ENCODE data around the gene CHRM2.

CHRM2 gene

GRCh38 chr7:136923111-136923667, 54.7 kb downstream of the CHRM2 start:
- Histone ChIP-seq H3K27me3 (no peaks in the 10 kb centered on the region), H3K36me3 (no peaks in the 10 kb centered on the region), H3K9me3 (replicated peaks in 1 of 11) (no peaks in the 10 kb centered on the region), H3K4me2 (no peak overlapping the region), H3K9ac (no peak overlapping the region), H3K4me3 (no peak overlapping the region), H3K4me1 (no peaks in the 10 kb centered on the region), H4K20me1 (no peaks in the 10 kb centered on the region), H3K27ac (no peak overlapping the region)
- TF ChIP-seq Cebpa-rat (IDR thresholded peaks at IDR 0.05): no peak

GRCh38 chr7:136925044-136925443, 56.6 kb downstream of the CHRM2 start:
- Histone ChIP-seq H3K4me1 (no peaks in the 10 kb centered on the region), H3K4me3 (no peak overlapping the region), H3K27ac (no peak overlapping the region), H3K9ac (no peak overlapping the region), H4K20me1 (no peaks in the 10 kb centered on the region), H3K27me3 (no peaks in the 10 kb centered on the region), H3K36me3 (no peaks in the 10 kb centered on the region), H3K9me3 (replicated peaks in 1 of 11) (no peaks in the 10 kb centered on the region), H3K4me2 (no peak overlapping the region)
- TF ChIP-seq Cebpa-rat (IDR thresholded peaks at IDR 0.05): no peak

GRCh38 chr7:136925556-136925955, 57.1 kb downstream of the CHRM2 start:
- Histone ChIP-seq H4K20me1 (no peaks in the 10 kb centered on the region), H3K4me3 (no peak overlapping the region), H3K4me2 (no peak overlapping the region), H3K4me1 (no peaks in the 10 kb centered on the region), H3K9me3 (replicated peaks in 1 of 11) (no peaks in the 10 kb centered on the region), H3K27me3 (no peaks in the 10 kb centered on the region), H3K9ac (no peak overlapping the region), H3K27ac (no peak overlapping the region), H3K36me3 (no peaks in the 10 kb centered on the region)
- no peak for TF ChIP-seq Cebpa-rat (IDR thresholded peaks at IDR 0.05)

GRCh38 chr7:136931169-136931867, 62.9 kb downstream of the CHRM2 start:
- H3K4me2 ChIP-seq: no peak overlapping the region
- TF ChIP-seq Cebpa-rat (IDR thresholded peaks at IDR 0.05): no peak
- no peaks in the 10 kb centered on the region for H3K4me1 ChIP-seq
- no peak overlapping the region for H3K9ac ChIP-seq
- no peaks in the 10 kb centered on the region for H3K36me3 ChIP-seq
- no peaks in the 10 kb centered on the region for H3K9me3 ChIP-seq (replicated peaks in 1 of 11)
- H3K27me3 ChIP-seq: no peaks in the 10 kb centered on the region
- H3K4me3 ChIP-seq: no peak overlapping the region
- no peak overlapping the region for H3K27ac ChIP-seq
- H4K20me1 ChIP-seq: no peaks in the 10 kb centered on the region

GRCh38 chr7:136937436-136937835, 69.0 kb downstream of the CHRM2 start:
- no peaks in the 10 kb centered on the region for H3K4me1 ChIP-seq
- no peak overlapping the region for H3K9ac ChIP-seq
- no peaks in the 10 kb centered on the region for H3K9me3 ChIP-seq (replicated peaks in 1 of 11)
- no peaks in the 10 kb centered on the region for H3K36me3 ChIP-seq
- H3K4me3 ChIP-seq: no peak overlapping the region
- H3K4me2 ChIP-seq: no peak overlapping the region
- H4K20me1 ChIP-seq: no peaks in the 10 kb centered on the region
- H3K27ac ChIP-seq: no peak overlapping the region
- H3K27me3 ChIP-seq: no peaks in the 10 kb centered on the region
- no peak for TF ChIP-seq Cebpa-rat (IDR thresholded peaks at IDR 0.05)

- Histone ChIP-seq H3K4me1 (no peaks in the 10 kb centered on the region), H4K20me1 (no peaks in the 10 kb centered on the region), H3K9me3 (replicated peaks in 1 of 11) (no peaks in the 10 kb centered on the region), H3K27me3 (no peaks in the 10 kb centered on the region), H3K4me2 (no peak overlapping the region), H3K27ac (no peak overlapping the region), H3K36me3 (no peaks in the 10 kb centered on the region), H3K4me3 (no peak overlapping the region), H3K9ac (no peak overlapping the region)
- no peak for TF ChIP-seq Cebpa-rat (IDR thresholded peaks at IDR 0.05)
Measured at GRCh38 chr7:136938476-136938875, 70.0 kb downstream of the CHRM2 start.

- Histone ChIP-seq H3K4me3 (no peak overlapping the region), H3K4me1 (no peaks in the 10 kb centered on the region), H3K27me3 (no peaks in the 10 kb centered on the region), H3K9me3 (replicated peaks in 1 of 11) (no peaks in the 10 kb centered on the region), H3K36me3 (no peaks in the 10 kb centered on the region), H3K9ac (no peak overlapping the region), H4K20me1 (no peaks in the 10 kb centered on the region), H3K27ac (no peak overlapping the region), H3K4me2 (no peak overlapping the region)
- no peak for TF ChIP-seq Cebpa-rat (IDR thresholded peaks at IDR 0.05)
Measured at GRCh38 chr7:136940122-136940521, 71.7 kb downstream of the CHRM2 start.

GRCh38 chr7:136940917-136941316, 72.5 kb downstream of the CHRM2 start:
- Histone ChIP-seq H3K27me3 (no peaks in the 10 kb centered on the region), H3K9ac (no peak overlapping the region), H3K36me3 (no peaks in the 10 kb centered on the region), H3K4me2 (no peak overlapping the region), H3K27ac (no peak overlapping the region), H3K4me1 (no peaks in the 10 kb centered on the region), H4K20me1 (no peaks in the 10 kb centered on the region), H3K9me3 (replicated peaks in 1 of 11) (no peaks in the 10 kb centered on the region), H3K4me3 (no peak overlapping the region)
- no peak for TF ChIP-seq Cebpa-rat (IDR thresholded peaks at IDR 0.05)

GRCh38 chr7:136941816-136942215, 73.4 kb downstream of the CHRM2 start:
- Histone ChIP-seq H3K9ac (no peak overlapping the region), H3K4me2 (no peak overlapping the region), H3K27me3 (no peaks in the 10 kb centered on the region), H3K36me3 (no peaks in the 10 kb centered on the region), H3K27ac (no peak overlapping the region), H3K4me3 (no peak overlapping the region), H3K4me1 (no peaks in the 10 kb centered on the region), H3K9me3 (replicated peaks in 1 of 11) (no peaks in the 10 kb centered on the region), H4K20me1 (no peaks in the 10 kb centered on the region)
- TF ChIP-seq Cebpa-rat (IDR thresholded peaks at IDR 0.05): no peak

GRCh38 chr7:136942401-136942800, 73.9 kb downstream of the CHRM2 start:
- Histone ChIP-seq H3K27me3 (no peaks in the 10 kb centered on the region), H3K4me1 (no peaks in the 10 kb centered on the region), H3K36me3 (no peaks in the 10 kb centered on the region), H3K27ac (no peak overlapping the region), H3K9me3 (replicated peaks in 1 of 11) (no peaks in the 10 kb centered on the region), H3K4me2 (no peak overlapping the region), H3K9ac (no peak overlapping the region), H4K20me1 (no peaks in the 10 kb centered on the region), H3K4me3 (no peak overlapping the region)
- TF ChIP-seq Cebpa-rat (IDR thresholded peaks at IDR 0.05): no peak

Data from BLaER1 treated with 17β-estradiol and CSF1 and Interleukin-3, amounts not matched to agents 10 nM and 100 nM (cell line).